ENCODE measurements around the gene CTF1. TPM values are rescaled to one million over a fixed set of nuclear protein-coding genes. Genes with fewer than 3 reads are reported as not detected.
"Not testable (repeated sequence)": the region's sequence is repeated elsewhere in the genome, so short reads cannot be mapped to it uniquely, and the experiment has no call there.

Gene CTF1
- total RNA-seq, 1 experiment from 2014 or later, result 0.42 TPM

DNA sequence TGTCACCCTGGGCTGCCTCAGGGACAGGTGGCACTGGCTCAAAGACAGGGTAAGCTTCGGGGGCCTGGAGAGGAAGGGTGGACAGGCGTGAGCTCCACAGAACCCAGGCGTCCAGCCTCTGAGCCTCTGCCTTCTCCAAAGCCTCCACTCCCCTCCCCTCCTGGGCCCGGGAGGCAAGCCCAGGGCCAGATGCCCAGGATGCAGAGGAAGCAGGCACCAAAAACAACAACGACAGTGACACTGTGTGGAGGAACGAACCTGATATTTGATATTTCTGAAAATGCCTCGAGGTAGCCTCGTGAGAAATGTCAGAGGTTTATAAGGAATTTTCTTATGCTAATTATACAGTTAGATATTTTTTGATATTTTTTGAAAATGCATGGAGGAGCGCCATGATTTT is 8.5 kb upstream of the CTF1 start:
- no peak for DNase-seq (ENCODE audit: low read depth)

DNA sequence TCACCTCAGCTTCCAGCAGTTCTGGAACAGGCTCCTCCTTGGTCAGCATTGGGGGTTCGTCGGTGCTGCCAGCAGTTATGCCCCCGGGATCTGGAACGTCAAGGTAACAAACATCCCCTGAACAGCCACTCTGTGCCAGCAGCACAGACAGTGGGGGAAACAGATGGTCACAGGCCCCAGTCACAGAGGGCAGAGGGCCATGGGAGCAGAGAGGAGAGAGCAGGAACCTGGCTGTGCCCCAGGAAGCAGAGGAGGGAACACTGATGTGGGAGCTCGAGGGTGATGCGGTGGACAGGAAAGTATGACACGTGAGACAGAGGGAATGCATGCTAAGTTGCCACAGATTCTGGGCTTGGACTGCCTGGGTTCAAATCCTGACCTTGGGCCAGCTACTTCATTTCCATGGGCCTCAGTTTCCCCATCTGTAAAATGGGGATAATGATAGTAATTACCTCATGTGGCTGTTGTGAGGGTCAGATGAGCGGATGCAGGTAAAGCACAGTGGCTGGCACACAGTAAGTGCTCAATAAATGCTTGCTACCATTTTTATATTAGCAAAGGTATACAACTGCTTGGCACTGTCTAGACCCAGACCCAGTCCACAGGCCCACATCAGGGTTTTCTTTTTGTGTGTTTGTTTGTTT is 7.4 kb upstream of the CTF1 start:
- DNase-seq (ENCODE audit: low read depth), result no peak

DNA sequence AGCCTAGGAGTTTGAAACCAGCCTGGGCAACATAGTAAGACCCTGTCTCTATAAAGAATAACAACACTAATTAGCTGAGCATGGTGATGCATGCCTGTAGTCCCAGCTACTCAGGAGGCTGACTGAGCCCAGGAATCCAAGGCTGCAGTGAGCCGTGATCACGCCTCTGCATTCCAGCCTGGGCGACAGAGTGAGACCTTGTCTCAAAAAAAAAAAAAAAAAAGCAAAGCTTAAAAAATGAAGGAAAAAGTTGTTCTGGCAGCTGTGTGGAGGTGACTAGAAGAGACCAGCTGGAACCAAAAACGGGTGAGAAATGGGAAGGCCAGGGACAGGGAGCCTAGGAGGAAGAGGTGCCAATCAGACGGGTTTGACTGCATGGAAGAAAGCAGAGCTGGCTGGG is 6.7 kb upstream of the CTF1 start:
- no peak for DNase-seq (ENCODE audit: low read depth)

DNA sequence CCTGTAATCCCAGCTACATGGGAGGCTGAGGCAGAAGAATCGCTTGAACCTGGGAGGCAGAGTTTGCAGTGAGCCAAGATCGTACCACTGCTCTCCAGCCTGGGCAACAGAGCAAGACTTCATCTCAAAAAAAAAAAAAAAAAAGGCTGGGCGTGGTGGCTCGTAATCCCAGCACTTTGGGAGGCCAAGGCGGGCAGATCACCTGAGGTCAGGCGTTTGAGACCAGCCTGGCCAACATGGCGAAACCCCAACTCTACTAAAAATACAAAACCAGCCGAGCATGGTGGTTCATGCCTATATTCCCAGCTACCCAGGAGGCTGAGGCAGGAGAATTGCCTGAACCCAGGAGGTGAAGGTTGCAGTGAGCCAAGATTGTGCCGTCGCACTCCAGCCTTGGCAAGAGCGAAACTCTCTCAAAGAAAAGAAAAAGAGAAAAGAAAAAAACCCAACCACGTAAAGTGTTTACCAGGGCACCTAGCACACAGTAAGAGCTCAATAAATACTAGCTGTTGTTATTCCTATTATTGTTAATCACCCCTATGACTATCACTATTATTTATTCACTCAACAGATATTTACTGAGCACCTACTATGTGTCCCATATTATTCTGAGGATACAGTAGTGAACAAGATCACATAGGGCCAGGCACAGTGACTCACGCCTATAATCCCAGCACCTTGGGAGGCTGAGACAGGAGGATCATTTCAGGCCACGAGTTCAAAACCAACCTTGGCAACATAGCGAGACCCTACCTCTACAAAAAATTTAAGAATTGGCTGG is 5.2 kb upstream of the CTF1 start:
- DNase-seq (ENCODE audit: low read depth), result not testable (repeated sequence)

DNA sequence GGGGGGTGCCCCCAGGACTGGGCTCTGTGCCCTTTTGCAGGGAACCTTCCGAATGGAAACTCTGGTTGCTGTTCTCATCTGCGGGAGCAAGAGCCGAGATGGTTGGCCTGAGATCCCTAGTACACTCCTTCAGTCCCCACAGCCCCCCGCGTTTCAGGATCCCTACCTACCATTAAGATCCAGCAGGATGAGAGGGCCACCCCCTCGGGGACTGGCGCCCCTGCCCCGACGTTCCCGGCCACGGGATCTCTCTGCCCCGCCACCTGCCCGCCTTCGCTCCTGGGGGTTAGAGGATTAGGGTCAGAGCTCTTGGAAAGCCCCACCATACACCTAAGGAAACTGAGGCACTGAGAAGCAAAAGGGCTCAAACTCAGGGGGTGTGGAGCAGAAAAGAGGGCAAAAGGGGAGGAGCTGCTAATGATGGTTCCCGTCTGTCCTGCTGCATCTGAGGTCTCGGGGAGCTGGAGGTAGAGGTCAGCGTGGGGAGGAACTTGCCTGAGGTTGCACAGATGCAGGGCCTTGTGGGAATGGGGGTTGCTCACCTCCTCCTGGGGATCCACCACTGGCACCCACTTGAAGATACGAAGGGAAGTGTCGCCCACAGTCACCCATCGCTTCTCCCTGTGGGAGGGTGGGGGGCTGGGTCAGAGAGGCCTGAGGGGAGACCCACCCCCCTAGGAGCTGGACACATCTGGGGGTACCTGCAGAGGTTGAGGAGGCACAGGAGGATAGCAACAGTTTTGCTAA is 3.6 kb upstream of the CTF1 start:
- DNase-seq (ENCODE audit: low read depth), result no peak

DNA sequence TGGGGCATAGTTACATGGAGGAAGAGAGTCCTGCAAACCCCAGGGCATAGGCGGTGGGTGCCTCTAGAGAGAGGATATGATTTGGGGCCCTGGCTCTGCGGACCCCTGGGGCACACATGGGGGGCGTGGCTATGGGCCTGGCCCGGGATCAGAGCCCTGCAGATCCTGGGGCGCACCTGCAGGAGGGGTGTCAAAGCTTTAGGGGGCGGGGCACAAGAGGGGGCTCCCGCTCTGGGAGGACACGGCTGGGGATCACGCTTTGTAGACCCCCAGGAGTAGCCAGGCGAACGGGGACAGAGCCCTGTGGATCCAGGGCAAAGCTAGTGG is 3.0 kb upstream of the CTF1 start:
- peak; percentile 12 for DNase-seq (ENCODE audit: low read depth)

DNA sequence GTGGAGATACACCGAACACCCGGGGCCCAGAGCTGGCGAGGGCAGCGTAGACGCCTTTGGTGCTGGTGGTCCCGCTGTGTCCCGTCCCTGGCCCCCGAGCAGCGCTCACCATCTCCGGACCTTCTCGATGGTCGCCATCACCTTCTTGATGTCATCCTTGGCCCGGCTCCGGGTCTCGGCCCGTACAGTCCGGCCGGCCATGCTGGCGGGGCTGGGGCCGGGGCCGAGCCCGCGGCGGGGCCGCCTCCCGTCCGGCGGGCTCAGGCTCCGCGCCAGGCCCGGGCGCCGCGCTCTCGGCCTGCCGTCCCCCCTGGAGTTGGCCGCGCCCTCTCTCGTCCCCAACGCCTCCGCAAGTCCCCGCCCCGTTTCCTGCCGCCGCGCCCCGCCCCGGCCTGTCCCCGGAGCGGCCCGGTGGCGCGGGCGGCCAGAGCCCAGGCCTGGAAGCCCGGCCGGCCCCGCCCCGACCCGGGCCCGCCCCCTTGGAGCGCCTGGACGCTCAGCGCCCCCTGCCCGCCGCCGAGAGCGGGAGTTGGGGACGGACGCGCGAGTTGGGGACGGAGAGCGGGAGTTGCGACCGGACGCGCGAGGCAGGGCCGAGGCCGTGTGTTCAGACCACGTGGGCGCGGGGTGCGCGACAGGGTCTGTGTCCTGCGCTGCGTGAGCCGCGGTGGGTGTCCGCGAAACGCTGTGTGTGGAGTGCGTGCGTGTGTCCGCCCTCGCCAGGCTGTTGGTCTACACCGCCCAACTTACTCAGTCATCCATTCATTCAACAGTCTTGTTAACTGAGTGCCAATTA is 2.5 kb upstream of the CTF1 start, which contains the start of gene BCL7C:
Gene BCL7C, minus strand, starts transcription at position 334 of the 796 bp plus-strand sequence. Its CDS starts 133 bp downstream, at position 201.
- DNase-seq (ENCODE audit: low read depth), result peak; percentile 85

DNA sequence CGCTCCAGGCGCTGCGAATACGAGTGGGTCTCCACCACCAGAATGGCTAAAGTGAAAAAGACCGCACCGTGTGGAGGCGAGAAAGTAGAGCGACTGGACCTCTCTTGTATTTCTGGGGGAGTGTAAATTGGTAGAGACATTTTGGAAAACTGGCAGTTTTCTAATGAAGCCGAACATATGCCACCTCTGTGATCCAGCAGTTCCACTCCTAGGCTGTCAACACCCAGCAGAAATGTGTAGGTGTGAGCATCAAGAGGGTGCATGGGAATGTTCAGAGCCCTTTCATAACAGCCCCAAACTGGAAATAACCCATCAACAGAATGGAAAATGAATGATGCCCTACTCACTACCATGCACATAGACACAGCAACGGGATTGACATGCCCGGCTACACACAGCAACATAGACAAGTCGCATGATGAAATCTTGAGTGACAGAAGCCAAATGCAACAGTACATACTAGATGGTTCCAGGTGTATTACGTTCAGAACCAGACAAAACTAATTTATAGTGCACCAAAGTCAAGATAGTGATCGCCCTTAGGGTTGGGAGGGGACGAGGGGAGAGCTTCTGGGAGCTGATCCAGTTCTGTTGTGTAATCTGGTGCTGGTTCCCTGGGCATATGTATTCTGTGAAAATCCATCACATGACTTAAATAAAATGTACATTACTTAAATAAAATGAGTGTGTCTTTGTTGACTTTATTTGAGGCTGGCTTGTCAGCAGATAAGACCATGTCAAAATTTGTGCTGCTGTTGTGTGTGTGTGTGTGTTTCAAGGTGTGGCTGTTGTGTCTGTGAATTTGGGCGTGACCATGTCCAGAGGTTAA is 1.7 kb upstream of the CTF1 start:
- no peak for DNase-seq (ENCODE audit: low read depth)

DNA sequence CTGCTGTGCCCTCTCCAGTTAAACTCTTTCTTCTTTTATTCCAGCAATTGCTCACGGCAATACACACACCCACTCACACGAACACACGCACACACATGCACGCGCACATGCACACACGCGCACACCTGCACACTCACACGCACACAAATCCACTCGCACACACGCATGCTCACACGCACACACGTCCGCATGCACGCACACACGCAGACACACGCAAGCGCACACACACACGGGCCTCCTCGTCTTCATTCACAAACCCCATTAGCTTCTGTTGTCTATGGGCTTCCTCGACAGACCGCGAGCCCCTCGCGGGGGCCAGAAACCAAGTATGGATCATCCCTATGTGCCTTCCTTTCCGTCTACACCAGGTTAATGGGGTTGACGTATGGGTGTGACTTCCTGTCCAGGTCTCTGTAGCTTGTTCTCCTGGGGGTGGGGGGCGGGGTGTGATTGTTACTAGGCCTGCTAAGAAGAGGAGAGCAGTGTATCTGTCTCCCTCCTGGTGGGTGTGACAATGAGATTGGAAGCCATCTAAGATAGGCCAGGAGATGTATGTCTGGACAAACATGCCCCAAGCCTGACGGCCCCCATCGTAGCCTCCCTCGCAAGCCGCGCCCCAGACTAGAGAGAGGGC is 670 bp upstream of the CTF1 start:
- no peak for DNase-seq (ENCODE audit: low read depth)

DNA sequence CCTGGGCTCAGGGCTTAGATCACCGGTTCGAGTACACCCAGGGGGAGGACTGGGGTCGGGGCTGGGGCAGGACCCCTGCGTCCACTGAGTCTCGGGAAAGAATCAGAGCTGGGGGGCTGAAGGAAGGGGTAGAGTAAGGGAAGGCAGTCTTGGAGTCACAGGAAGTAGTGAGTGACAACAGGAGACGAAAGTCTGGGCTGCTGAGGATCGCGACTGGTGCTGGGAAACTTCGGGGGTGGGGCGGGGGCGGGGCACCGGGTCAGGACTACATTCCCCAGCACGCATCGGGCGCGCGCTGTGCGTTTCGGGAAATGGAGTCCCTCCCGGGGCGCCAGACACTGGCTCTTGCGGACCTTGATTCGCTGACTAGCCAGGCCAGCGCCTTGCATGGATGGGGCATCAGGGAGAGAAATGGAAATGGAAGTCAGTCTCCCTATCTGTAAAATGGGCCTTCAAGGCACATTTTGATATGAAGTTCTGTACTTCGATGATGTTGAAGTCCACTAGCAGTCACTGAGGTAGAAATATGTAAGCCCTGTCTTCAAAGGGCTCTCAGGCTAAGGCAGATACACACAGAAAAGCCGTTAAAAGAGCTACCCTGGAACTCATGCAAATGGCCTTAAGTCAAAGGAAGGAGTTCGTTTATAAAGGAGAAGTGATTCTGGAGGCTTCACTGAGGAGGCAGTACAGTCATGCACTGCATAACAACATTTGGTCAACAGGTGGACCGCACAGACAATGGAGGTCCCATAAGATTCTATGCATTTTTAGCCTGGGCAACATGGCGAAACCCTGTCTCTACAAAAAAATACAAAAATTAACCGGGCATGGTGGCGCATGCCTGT is 697 bp downstream of the CTF1 start:
- DNase-seq (ENCODE audit: low read depth), result peak; percentile 76

DNA sequence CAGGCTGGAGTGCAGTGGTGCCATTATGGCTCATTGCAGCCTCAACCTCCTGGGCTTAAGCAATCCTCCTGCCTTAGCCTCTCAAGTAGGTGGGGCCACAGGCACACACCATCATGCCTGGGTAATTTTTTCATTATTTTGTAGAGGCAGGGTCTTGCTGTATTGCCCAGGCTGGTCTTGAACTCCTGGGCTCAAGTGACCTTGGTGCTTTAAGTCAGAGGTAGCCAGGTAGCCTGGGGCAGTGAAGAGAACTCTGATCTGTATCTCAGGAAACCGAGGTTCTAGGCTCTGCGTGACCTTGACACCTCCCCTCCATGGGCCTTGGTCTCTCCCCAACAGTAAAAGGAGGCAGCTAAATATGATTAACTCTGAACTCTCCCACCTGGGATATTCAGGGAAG is 3.4 kb downstream of the CTF1 start:
- no peak for DNase-seq (ENCODE audit: low read depth)

DNA sequence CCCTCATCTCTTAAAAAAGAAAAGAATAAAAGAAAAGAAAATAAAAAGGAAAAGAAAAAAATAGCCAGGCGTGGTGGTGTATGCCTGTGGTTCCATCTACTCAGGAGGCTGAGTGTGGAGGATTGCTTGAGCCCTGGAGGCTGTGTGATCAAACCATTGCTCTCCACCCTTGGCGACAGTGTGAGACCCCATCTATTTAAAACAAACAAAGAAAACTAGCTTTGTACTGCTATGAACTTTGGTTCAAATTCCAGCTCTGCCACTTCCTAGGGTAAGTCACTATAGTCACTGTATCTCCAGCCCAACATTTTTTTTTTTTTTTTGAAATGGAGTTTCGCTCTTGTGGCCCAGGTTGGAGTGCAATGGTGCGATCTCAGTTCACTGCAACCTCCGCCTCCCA is 4.2 kb downstream of the CTF1 start:
- no peak for DNase-seq (ENCODE audit: low read depth)

DNA sequence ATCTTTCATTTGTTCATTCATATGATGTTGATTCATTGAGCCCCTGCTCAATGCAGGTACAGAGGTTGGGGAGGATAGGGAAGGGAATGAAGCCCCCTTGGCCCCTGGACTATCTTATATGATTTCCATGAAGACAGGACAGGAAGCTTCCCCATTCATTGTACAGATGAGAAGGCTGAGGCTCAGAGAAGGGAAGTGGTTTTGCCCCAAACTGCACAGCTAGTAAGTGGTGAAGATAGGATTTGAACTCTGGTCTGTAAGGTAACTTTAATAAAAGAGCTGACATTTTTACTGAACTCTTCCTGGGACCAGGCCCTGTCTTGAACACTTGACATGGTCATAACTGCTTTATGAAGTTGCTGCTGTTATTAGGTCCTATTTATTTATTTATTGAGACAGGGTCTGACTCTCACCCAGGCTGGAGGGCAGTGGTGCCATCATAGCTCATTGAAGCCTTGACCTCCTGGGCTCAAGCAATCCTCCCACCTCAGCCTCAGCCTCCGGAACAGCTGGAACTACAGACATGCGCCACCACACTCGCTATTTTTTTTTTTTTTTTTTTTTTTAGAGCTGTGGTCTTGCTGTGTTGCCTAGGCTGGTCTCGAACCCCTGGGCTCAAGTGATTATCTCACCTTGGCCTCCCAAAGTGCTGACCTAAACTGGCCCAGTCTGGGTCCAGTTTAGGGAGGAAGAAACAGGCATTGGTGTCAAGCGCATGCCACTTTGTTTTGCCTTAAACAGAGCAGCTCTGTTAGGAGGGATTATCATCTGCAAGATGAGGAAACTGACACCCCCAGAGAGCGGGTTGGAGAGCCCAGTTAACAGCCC is 5.0 kb downstream of the CTF1 start:
- peak; percentile 10 for DNase-seq (ENCODE audit: low read depth)

DNA sequence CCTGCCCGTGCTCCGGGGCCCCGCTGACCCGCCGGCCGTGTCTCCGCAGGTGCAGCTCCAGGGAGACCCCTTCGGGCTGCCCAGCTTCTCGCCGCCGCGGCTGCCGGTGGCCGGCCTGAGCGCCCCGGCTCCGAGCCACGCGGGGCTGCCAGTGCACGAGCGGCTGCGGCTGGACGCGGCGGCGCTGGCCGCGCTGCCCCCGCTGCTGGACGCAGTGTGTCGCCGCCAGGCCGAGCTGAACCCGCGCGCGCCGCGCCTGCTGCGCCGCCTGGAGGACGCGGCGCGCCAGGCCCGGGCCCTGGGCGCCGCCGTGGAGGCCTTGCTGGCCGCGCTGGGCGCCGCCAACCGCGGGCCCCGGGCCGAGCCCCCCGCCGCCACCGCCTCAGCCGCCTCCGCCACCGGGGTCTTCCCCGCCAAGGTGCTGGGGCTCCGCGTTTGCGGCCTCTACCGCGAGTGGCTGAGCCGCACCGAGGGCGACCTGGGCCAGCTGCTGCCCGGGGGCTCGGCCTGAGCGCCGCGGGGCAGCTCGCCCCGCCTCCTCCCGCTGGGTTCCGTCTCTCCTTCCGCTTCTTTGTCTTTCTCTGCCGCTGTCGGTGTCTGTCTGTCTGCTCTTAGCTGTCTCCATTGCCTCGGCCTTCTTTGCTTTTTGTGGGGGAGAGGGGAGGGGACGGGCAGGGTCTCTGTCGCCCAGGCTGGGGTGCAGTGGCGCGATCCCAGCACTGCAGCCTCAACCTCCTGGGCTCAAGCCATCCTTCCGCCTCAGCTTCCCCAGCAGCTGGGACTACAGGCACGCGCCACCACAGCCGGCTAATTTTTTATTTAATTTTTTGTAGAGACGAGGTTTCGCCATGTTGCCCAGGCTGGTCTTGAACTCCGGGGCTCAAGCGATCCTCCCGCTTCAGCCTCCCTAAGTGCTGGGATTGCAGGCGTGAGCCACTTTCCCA is 5.9 kb downstream of the CTF1 start:
- DNase-seq (ENCODE audit: low read depth), result peak; percentile 64

DNA sequence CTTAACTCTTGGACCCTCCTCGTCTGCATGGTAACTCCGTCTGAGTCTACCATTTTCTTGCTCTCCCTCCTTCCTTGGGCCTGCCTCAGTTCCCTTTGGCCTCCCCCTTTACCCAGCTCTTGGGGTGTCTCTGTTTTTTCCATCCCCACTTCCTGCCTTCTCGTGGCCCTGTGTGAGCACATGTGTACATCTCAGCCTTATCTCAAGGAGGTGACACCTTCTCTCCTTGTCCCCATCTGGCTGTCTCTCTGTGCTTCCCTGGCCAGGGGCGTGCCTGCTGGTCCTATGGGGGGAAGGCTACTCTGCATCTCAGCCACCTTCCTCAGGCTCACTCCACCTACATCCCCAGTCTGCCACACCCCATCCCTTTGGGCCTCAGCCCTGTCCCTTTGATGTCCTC is 6.6 kb downstream of the CTF1 start:
- DNase-seq (ENCODE audit: low read depth), result no peak

DNA sequence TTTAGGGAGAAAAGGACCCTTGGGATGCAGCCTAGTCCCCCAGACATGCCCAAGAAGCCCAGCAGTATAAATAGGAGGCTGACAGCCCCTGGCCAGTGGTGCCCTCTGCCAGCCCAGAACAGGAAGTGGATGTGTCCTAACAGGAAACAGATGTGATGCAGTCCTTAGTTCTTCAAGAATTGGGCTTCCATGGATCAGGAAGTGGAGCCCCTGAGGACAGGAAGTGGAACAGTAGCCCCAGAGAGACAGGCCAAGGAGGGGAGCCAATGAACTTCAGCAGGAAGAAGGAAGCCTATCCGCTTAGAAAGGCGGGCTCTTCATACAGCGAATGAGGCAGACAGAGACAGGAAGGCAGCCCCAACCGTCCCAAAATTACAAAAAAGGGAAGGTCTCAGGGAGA is 7.2 kb downstream of the CTF1 start:
- peak; percentile 12 for DNase-seq (ENCODE audit: low read depth)

DNA sequence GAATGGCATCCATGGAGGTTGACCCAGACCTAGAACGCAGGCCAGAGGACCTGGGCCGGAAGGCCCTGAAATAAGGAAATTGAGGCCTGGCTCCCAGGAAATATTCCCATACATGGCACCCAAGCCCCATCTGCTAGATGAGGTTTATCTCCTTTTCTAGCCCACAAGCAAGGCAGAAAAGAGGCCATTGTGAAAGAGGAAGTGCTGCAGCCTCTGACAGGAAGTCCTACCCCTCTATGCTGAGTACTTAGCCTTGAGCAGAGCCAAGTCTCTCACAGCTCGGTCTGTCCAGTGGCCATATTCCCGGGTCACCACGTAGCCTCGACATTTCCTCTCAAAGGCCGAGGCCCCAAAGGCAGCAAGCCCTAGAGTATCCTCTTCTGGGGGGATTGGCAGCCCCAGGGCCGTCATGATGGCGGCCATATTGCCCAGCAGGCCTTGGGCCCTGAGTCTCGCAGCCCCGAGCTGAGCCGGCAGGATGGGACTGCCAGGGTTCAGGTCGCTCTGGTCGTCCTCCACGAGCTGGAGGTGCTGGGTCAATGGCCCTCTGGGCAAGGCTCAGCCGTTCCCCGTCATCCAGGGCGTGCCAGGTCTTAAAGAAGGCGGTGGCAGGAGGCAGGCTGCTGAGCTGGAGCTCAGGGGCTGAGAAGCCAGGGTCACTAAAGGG is 7.8 kb downstream of the CTF1 start:
- DNase-seq (ENCODE audit: low read depth), result no peak

All from M059J (cell line).